NCI-H1092 treated with DMSO at 0.1 percent for 48 hours (cell line): Measurements from ENCODE around the gene OR2A12.
"Not testable (repeated sequence)": the region's sequence is repeated elsewhere in the genome, so short reads cannot be mapped to it uniquely, and the experiment has no call there.

Experiments
- DNase-seq: peaks from one replicate; lab custom pipeline; 2025; lab: John Stamatoyannopoulos, UW

The OR2A12 gene, protein sequence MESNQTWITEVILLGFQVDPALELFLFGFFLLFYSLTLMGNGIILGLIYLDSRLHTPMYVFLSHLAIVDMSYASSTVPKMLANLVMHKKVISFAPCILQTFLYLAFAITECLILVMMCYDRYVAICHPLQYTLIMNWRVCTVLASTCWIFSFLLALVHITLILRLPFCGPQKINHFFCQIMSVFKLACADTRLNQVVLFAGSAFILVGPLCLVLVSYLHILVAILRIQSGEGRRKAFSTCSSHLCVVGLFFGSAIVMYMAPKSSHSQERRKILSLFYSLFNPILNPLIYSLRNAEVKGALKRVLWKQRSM

DNA sequence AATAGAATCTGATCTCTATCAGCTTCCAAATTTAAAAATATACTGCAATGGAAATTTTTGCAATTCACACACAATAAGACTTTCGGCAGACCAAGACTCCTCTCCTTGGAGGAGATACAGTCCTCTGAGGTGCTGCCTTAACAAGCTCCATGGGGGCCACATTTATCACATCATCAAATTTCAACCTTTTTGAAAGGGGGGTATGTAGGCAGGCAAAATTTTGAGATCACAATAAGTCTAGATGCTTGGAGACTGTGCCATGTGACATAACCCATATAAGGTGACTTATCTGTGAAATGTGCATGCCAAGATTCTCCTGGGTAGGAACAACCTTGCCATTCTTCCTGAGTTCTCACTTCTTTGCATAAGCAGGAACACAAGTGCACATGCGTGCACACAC lies at the start of gene OR2A12:
TSS of gene OR2A12 (plus strand) at position 301 of the 400 bp plus-strand sequence. CDS start 8,830 bp downstream, outside the sequence.
- no peak for DNase-seq

DNA sequence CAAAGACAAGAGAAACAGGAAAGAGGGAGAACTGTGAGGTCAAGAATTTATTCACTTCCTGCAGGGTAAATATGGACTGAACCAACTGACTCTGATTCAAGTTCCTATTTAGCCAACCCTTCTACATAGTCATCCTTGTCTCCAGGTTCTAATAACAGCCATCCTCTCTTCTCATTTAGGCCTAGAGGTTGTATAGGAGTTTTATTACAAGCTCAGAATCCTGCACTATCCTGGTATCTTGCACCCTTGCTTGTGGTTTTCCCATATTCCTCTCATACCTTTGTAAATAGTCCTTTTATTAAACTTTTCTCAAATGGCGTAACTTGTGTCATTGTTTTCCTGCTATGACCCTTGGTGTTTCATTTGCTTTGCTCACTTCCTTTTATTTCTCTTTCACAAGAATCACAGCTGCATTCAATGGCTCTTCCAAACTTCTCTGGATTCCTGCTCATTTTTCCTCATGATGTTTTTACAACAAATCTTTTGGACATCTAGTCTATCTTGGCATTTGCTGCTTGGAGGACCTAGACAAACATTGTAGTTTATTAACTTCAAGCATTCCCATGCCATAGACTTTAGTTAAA lies 49.7 kb upstream of the OR2A12 start:
- no peak for DNase-seq

DNA sequence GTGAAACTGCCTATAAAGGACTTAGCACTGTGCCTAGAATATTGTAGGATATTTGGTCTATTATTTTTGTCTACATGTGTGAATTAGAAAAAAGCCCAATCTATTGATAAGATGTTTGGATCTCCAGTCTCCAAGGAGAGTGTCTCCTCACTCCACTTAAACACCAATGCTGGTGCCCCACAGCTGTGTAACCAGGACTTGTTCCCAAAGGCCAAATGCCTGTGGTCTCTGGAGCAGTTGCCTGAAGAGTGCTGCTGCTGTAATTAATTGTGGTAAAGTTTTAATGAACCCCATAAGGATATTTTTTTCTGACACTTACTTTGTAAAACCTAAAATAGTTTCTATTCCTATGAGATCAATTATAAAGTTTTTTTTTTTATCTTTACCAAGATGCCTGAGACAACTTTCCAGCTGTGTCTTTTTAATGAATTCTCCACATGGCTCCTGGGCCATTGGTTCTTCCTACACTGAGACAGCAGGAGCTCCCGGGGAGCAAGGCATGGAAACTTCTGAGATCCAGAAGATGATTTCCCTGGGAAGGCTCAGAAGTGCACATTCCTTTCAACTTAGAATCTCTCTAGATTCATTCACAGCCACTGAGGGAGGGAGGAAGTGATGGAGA lies 48.6 kb upstream of the OR2A12 start:
- DNase-seq = no peak

GRCh38 chr7:144038887-144039286 lies 47.2 kb upstream of the OR2A12 start:
- no peak for DNase-seq

GRCh38 chr7:144048648-144049047 lies 37.4 kb upstream of the OR2A12 start, which contains the start of gene OR2A5:
TSS of gene OR2A5 (plus strand) at chr7:144048948. CDS start at chr7:144050402, 1,454 bp downstream.
- DNase-seq = peak; percentile 61

DNA sequence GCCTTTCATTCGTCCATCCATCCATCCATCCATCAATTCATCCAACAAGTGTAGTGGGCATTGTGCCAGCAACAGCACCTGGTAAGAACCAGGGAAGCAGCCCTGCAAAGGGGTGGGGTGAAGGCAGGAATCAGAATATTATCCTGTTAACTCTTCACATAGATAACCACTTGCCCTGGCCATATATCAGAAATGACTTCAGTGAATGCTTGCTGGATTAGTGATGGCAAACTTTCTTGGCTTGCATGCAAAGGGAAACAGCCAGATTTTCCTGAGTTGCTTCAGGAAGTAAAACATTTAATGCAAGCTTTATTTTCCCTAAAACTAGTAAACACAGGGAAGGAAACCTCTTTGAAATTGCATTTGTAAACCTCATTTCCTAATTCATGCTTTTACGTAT lies 36.6 kb upstream of the OR2A12 start:
- peak; percentile 29 for DNase-seq

- no peak for DNase-seq
Observed at GRCh38 chr7:144050093-144050492, 36.0 kb upstream of the OR2A12 start.

DNA sequence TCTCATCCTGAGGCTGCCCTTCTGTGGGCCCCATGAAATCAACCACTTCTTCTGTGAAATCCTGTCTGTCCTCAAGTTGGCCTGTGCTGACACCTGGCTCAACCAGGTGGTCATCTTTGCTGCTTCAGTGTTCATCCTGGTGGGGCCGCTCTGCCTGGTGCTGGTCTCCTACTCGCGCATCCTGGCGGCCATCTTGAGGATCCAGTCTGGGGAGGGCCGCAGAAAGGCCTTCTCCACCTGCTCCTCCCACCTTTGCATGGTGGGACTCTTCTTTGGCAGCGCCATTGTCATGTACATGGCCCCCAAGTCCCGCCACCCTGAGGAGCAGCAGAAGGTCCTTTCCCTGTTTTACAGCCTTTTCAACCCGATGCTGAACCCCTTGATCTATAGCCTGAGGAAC lies 35.2 kb upstream of the OR2A12 start:
- DNase-seq = not testable (repeated sequence)

DNA sequence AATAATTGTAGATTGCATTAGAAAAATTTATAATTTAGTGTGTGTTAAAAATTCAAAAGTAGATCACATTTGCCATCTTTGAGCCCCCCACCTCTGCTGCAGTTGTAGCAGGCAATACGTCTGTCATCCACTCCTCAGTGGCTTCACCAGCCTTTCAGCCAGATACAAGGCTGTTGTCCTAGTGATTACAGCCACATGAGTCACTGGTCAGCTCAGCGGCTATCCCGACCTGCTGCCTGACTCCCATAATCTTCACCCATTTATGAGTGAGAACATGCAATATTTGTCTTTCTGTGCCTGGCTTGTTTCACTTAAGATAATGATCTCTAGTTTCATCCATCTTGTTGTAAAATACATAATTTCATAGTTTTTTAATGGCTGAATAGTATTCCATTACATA lies 28.1 kb upstream of the OR2A12 start:
- DNase-seq = no peak

- DNase-seq = no peak
Observed at GRCh38 chr7:144063710-144064109, 22.4 kb upstream of the OR2A12 start.

- no peak for DNase-seq
Observed at GRCh38 chr7:144069511-144069910, 16.6 kb upstream of the OR2A12 start, which contains the start of gene OR2A25. TSS of gene OR2A25 (plus strand) at chr7:144069811. CDS start at chr7:144074220, 4,409 bp downstream.

DNA sequence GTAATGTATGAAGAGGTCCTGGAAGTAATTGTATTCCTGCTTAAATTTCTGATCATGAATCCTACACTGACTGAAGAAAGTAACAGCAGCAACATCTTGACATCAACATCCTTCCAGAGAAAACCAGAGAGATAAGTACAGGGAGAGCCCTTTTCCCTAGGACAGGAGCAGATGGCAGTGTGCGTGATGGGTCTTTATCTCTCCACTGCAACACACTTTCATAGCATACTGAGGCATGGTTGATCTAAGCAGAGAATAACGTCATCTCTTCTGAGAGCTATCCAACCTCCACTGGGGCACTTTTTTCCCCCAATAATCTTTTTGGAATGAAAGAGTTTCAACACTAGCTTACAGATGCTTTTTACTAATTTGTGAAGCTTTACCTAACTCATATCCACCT lies 16.1 kb upstream of the OR2A12 start:
- DNase-seq = no peak

GRCh38 chr7:144074374-144074773 lies 11.7 kb upstream of the OR2A12 start:
- DNase-seq = no peak

DNA sequence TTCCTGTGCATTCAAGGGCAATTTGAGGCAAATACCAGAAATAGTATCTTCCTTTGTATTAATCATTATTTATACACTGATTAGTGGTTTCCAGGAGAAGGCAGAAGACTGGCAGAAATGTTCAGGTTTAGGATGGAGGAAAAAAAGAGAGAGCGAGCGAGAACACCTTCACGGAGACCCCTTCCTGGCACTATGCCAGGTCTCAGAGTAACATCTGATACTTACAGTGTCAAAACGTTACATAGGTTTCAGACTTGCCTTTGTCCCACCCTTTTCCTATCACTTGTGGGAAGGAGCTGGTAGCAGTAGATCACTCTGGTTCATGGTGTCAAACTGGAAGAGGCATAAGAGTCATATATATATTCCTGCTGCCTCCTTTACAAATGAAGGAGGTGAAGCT lies 652 bp downstream of the OR2A12 start:
- no peak for DNase-seq

- DNase-seq = no peak
Observed at GRCh38 chr7:144087230-144087629, 1.2 kb downstream of the OR2A12 start.

DNA sequence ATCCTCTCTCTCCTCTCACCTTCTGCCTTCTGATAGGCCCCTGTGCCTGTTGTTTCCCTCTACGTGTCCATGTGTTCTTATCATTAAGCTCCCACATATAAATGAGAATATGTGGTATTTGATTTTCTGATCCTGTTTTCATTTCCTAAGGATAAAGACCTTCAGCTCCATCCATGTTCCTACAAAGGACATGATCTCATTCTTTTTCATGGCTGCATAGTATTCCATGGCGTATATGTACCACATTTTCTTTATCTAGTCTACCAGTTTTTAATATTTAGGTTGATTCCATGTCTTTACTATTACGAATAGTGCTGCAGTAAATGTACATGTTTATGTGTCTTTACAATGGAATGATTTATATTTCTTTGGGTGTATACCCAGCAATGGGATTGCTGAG lies 4.6 kb downstream of the OR2A12 start:
- no peak for DNase-seq

DNA sequence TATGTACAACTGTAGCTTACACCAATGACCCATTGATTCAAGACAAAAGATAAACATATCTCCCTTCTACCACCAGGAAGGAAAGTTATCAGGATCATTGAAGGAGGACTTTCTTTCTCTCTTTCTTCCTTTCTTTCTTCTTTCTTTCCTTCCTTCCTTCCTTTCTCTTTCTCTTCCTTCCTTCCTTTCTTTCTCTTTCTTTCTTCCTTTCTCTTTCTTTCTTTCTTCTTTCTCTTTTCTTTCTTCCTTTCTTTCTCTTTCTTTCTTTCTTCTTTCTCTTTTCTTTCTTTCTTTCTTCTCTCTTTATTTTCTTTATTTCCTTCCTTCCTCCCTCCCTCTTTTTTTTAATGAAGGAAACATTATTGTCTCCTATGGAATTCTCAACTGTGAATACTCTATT lies 12.7 kb downstream of the OR2A12 start:
- no peak for DNase-seq

GRCh38 chr7:144100607-144101006 lies 14.5 kb downstream of the OR2A12 start:
- DNase-seq = no peak

GRCh38 chr7:144102041-144102440 lies 16.0 kb downstream of the OR2A12 start:
- DNase-seq = no peak

- DNase-seq = no peak
Observed at GRCh38 chr7:144105211-144105610, 19.1 kb downstream of the OR2A12 start.

DNA sequence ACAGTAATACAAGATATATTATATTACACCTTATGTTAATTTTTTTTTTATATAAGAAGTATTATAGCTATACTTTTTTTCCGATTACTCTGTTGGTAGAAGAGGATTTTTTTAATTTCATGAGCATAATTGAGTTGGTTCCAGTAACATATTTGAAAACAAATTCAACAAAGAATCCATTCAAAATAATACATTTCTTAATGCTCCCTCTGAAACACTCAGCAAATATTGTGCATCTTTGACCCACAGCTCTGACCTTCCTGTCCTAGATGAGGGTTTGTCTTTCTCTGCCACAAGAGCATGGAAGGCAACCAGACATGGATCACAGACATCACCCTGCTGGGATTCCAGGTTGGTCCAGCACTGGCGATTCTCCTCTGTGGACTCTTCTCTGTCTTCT lies 23.2 kb downstream of the OR2A12 start, which contains the start of gene OR2A2:
TSS of gene OR2A2 (plus strand) at position 301 of the 400 bp plus-strand sequence. CDS start at position 301, 0 bp downstream.
- DNase-seq = no peak

DNA sequence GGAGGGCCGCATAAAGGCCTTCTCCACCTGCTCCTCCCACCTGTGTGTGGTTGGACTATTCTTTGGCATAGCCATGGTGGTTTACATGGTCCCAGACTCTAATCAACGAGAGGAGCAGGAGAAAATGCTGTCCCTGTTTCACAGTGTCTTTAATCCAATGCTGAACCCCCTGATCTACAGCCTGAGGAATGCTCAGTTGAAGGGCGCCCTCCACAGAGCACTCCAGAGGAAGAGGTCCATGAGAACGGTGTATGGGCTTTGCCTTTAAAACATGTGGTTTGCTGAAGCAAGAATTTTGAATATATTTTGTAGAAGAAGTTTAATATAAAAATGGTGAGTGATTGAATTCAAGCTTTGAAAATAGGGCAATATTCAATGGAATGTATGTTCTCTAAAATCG lies 24.2 kb downstream of the OR2A12 start:
- no peak for DNase-seq

DNA sequence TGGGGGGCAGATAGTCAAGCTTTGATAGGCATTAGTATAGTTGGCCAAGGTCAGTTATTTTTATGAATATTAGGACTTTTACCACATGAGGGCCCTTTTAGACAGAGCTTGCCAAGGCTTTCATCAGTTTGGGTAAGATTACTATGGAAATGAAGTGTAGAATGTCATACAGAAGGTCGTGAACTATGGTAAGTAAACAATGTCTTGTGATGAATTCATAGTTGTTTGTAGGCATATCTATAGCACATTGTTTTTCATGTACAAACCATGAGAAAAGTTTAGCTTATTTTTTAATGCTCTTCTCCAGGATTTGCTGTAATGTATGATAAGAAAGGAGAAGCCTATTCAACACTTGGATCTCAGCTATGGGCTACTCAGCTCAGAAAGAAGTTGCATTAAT lies 27.6 kb downstream of the OR2A12 start:
- no peak for DNase-seq
